Gastroesophageal sphincter (tissue), 4 donors: ENCODE data around the gene AFF3. TPM values are rescaled to one million over a fixed set of nuclear protein-coding genes. Genes with fewer than 3 reads are reported as not detected.

ENCODE experiments used
- ATAC-seq: fragments of 150-250 bp; one replicate; pipeline ENCODE4 v1.9.1; 2016; ENCODE audit warnings: mild to moderate bottlenecking, moderate library complexity
- H3K27ac ChIP-seq, 4 donors: fragments of 200-600 bp; sonication (generic) in 3 of 4; 1 replicate in 3 of 4; 2 replicates in 1 of 4; pipeline ENCODE4 v1.5.1; 2016 to 2019
- H3K27me3 ChIP-seq: fragments of 200-600 bp; sonication (generic); one replicate; pipeline ENCODE4 v1.5.1; 2019
- H3K36me3 ChIP-seq, 2 donors: fragments of 200-600 bp; sonication (generic); one replicate each; pipeline ENCODE4 v1.5.1; 2019; ENCODE audit warnings: control low read depth in 1 of 2
- H3K4me1 ChIP-seq, 3 donors: fragments of 200-600 bp; sonication (generic); 1 replicate in 2 of 3; 2 replicates in 1 of 3; pipeline ENCODE4 v1.5.1; 2016 to 2019; ENCODE audit warnings: control low read depth in 2 of 3
- H3K4me3 ChIP-seq, 2 donors: fragments of 200-600 bp; sonication (generic); one replicate each; pipeline ENCODE4 v1.5.1; 2019; ENCODE audit warnings: mild to moderate bottlenecking in 1 of 2, moderate library complexity in 1 of 2
- H3K9me3 ChIP-seq, 3 donors: fragments of 200-600 bp; sonication (generic); one replicate each; pipeline ENCODE4 v1.5.1; 2017 to 2019; ENCODE audit warnings: control low read depth in 2 of 3
- EP300 ChIP-seq: sonication (generic); formaldehyde crosslinking; IDR thresholded peaks from one replicate; pipeline ENCODE4 v1.6.1; 2017; ENCODE audit warnings: antibody characterized with exemption, mild to moderate bottlenecking
- POLR2A ChIP-seq, 2 donors: fragments of 450-650 bp; IDR thresholded peaks; one replicate each; pipeline ENCODE4 v1.6.1; 2017; ENCODE audit warnings: antibody characterized with exemption in 2 of 2, mild to moderate bottlenecking in 2 of 2, moderate library complexity in 1 of 2
- POLR2AphosphoS5 ChIP-seq: sonication (generic); formaldehyde crosslinking; IDR thresholded peaks from one replicate; pipeline ENCODE4 v1.6.1; 2017; ENCODE audit warnings: antibody characterized with exemption
- WGBS, 2 donors: methylation state at CpG; one replicate each; pipeline ENCODE4 v1.1.5; 2018; ENCODE audit warnings: low coverage in 1 of 2; 5-methylcytosine and 5-hydroxymethylcytosine counted together
- total RNA-seq, 4 donors: library from RNA; depleted of rRNA; stranded (reverse); fragments of >200 nt; gene quantifications; one replicate each; pipeline ENCODE4 v1.1.0, GENCODE V29; 2016
- TF ChIP-seq, protein P1 (sequence below), 4 experiments: fragments of 200-600 bp in 2 of 4; fragments of 450-650 bp in 2 of 4; sonication (generic) in 1 of 4; IDR thresholded peaks; one replicate each; pipeline ENCODE4 v1.5.1; 2017 to 2019; ENCODE audit warnings: antibody characterized with exemption in 4 of 4, mild to moderate bottlenecking in 2 of 4, moderate library complexity in 2 of 4

The AFF3 gene
- total RNA-seq, 4 donors from 2014 or later = 15.4 to 74.8 (median 37.7) TPM

DNA sequence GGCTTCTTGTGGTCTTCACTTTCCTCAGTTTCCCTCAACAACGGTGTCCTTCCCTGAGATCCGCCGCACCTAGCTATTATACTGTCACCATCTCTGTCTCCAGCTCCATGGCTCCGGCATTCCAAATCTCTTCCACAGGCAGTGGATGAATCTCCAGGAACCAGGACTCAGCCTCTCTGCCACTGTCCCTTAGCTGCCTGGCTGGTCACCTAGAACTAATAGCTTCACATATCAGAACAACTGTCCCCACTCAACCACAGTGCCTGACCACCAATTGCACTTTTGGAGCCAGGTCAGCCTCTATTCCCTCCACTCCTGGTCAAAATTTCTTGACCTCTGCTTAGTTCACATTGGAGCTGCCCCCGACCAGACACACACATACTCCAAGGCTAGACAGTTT is 38.1 kb upstream of the AFF3 start:
- Histone ChIP-seq H3K27me3 (no peaks in the 10 kb centered on the region), H3K27ac (no peak overlapping the region), H3K36me3 (no peaks in the 10 kb centered on the region), H3K4me1 (peaks cover 0 to 6% (median 0%) of the 10 kb centered on the region in 3 donors), H3K9me3 (no peaks in the 10 kb centered on the region), H3K4me3 (no peak overlapping the region)
- WGBS, 2 donors = 100% methylated on average over 5 of the region's 5 CpGs
- TF ChIP-seq EP300 (no peak), POLR2AphosphoS5 (no peak), POLR2A (IDR thresholded peaks at IDR 0.05) (no peak)
- TF ChIP-seq, protein P1, sequence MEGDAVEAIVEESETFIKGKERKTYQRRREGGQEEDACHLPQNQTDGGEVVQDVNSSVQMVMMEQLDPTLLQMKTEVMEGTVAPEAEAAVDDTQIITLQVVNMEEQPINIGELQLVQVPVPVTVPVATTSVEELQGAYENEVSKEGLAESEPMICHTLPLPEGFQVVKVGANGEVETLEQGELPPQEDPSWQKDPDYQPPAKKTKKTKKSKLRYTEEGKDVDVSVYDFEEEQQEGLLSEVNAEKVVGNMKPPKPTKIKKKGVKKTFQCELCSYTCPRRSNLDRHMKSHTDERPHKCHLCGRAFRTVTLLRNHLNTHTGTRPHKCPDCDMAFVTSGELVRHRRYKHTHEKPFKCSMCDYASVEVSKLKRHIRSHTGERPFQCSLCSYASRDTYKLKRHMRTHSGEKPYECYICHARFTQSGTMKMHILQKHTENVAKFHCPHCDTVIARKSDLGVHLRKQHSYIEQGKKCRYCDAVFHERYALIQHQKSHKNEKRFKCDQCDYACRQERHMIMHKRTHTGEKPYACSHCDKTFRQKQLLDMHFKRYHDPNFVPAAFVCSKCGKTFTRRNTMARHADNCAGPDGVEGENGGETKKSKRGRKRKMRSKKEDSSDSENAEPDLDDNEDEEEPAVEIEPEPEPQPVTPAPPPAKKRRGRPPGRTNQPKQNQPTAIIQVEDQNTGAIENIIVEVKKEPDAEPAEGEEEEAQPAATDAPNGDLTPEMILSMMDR (IDR thresholded peaks at IDR 0.05) = no peak
- no peak for ATAC-seq

DNA sequence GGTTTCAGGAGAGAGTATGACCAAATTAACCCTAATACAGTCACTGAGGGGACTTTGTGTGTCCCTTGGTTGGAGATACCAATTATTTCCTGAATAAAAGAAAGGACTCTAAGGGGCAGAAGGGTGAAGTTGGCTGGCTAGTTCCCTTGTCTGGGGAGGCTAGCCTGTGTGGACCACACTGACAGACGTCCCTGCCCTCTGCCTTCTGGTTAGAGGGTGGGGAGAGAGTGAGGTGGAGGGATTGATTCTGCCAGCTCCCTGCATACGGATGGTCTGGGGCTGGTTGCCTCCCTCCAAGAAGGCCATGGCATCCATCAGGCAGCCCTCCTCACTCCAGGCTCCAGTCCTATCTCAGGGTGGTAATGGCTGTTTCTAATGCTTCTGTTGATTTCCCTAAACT is 37.4 kb upstream of the AFF3 start:
- H3K36me3 ChIP-seq = no peaks in the 10 kb centered on the region
- H3K27ac ChIP-seq = no peak overlapping the region
- TF ChIP-seq POLR2A (IDR thresholded peaks at IDR 0.05) = no peak
- no peak for TF ChIP-seq POLR2AphosphoS5
- TF ChIP-seq, protein P1 (IDR thresholded peaks at IDR 0.05) = no peak
- no peak for TF ChIP-seq EP300
- peaks cover 0 to 3% (median 0%) of the 10 kb centered on the region in 3 donors for H3K4me1 ChIP-seq
- 83% methylated on average over 2 of the region's 2 CpGs; no CpG with 5 or more reads in 1 of the 2 donors for WGBS, 2 donors
- no peak overlapping the region for H3K4me3 ChIP-seq
- no peaks in the 10 kb centered on the region for H3K27me3 ChIP-seq
- H3K9me3 ChIP-seq = no peaks in the 10 kb centered on the region
- no peak for ATAC-seq

DNA sequence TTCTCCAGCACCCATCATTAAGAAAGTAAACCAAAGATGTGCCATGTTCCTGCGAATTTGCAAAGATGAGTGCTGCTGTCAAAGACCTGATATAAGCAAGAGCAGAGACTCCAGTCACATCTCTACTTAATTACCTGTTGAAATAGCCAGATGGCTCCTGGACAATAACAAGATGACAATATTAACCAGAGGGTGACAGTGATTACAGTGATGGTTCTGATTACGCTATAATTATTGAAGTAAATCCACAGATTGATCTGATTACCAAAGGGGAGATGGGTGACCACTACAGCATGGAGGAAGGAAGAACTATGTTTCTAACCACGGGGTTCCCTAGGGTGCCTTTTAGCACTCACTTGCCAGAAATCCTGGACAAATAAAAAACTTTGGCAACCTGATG is 36.5 kb upstream of the AFF3 start:
- H3K9me3 ChIP-seq = no peaks in the 10 kb centered on the region
- H3K4me3 ChIP-seq = no peak overlapping the region
- no peaks in the 10 kb centered on the region for H3K36me3 ChIP-seq
- H3K4me1 ChIP-seq = peaks cover 0 to 3% (median 2%) of the 10 kb centered on the region in 3 donors
- ATAC-seq = no peak
- H3K27me3 ChIP-seq = no peaks in the 10 kb centered on the region
- TF ChIP-seq, protein P1 (IDR thresholded peaks at IDR 0.05) = no peak
- TF ChIP-seq EP300 (no peak), POLR2AphosphoS5 (no peak), POLR2A (IDR thresholded peaks at IDR 0.05) (no peak)
- H3K27ac ChIP-seq = no peak overlapping the region
- 60 to 78% methylated on average over 1 to 3 of the region's 3 CpGs for WGBS, 2 donors

DNA sequence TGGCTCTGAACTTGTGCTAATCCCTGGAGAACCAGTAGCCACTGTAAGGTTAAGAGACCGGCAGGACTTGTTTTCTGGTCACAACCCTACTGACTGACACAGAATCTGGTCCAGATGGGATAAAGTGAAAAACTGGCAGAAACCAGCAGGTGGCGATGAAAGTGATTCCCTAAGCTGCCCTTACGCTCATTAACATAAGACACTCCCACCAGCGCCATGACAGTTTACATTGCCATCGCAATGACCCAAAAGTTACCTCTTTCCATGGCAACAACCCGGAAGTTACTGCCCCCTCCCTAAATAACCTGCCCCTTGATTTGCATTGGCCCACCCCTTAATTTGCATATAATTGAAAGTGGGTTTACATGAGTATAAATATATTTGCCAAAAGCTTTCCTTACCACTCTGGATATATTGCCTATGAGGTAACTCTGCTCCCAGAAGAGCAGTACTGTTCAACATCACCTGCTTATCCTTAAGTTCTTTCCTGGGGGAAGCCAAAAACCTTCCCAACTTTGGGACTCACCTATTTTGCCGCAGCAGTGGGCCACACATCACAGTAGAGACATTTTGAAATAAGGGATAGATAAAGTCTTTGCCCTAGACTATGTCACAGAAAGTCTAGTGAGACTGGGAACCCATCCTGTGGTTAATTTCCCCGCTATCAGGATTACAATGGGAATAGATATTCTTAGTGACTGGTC is 35.8 kb upstream of the AFF3 start:
- no peaks in the 10 kb centered on the region for H3K9me3 ChIP-seq
- 53 to 61% methylated on average over 6 to 8 of the region's 8 CpGs for WGBS, 2 donors
- no peaks in the 10 kb centered on the region for H3K36me3 ChIP-seq
- H3K27me3 ChIP-seq = no peaks in the 10 kb centered on the region
- ATAC-seq = no peak
- H3K4me3 ChIP-seq = no peak overlapping the region
- no peak for TF ChIP-seq POLR2AphosphoS5
- TF ChIP-seq EP300 = no peak
- TF ChIP-seq, protein P1 (IDR thresholded peaks at IDR 0.05) = peak in 1 of 4 experiments; percentile 35
- H3K4me1 ChIP-seq = peaks cover 0 to 9% (median 4%) of the 10 kb centered on the region in 3 donors
- no peak overlapping the region for H3K27ac ChIP-seq

DNA sequence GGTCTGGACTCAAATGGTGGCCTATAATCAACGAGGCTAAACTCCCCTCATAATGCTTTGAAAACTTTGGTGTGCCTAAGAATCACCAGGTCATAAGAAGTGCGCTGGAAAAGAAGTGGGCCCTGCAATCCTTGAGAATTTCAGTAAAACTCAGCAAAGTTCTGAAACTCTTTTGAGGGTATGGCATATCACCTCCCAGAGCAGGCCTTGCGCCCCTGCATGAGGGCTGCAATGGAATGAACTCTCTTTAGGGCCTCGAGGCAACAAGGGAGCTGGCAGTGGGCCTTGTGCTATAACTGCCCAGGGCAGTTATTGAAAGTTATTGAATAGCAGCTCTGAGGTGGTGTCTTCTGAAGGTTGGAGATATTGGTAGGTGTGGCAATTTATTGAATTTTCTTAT is 34.5 kb upstream of the AFF3 start:
- Histone ChIP-seq H3K4me1 (peaks cover 0 to 9% (median 4%) of the 10 kb centered on the region in 3 donors), H3K27ac (no peak overlapping the region), H3K27me3 (no peaks in the 10 kb centered on the region), H3K4me3 (no peak overlapping the region), H3K36me3 (no peaks in the 10 kb centered on the region), H3K9me3 (no peaks in the 10 kb centered on the region)
- TF ChIP-seq POLR2A (IDR thresholded peaks at IDR 0.05) = no peak
- no peak for TF ChIP-seq EP300
- 93% methylated on average over 3 of the region's 4 CpGs; no CpG with 5 or more reads in 1 of the 2 donors for WGBS, 2 donors
- ATAC-seq = no peak
